CD14-positive monocyte (primary cell): ENCODE measurements around the gene ZCCHC2. TPM values are rescaled to one million over a fixed set of nuclear protein-coding genes. Genes with fewer than 3 reads are reported as not detected.
A peak's percentile ranks its signal among the peaks of the same experiment; 100 is the strongest.

Experiments used
- DNase-seq, 3 donors: peaks; one replicate each; pipeline ENCODE4 v3.0.0-alpha.2; 2011 to 2022
- H2AFZ ChIP-seq: 2 replicates; pipeline ENCODE4 v1.6.0; 2012; ENCODE audit warnings: mild to moderate bottlenecking, low read depth, low read length, inconsistent platforms; ENCODE audit not compliant: insufficient read depth, poor library complexity, severe bottlenecking
- H3K27ac ChIP-seq, 2 donors: 1 replicate in 1 of 2; 2 replicates in 1 of 2; pipeline ENCODE4 v1.5.1; 2012 to 2013; ENCODE audit warnings: low read length in 2 of 2, control low read depth in 1 of 2, inconsistent platforms in 1 of 2, low read depth in 1 of 2, mild to moderate bottlenecking in 1 of 2
- H3K27me3 ChIP-seq, 2 donors: one replicate each; pipeline versions ENCODE4 v1.6.0 to v1.6.1; 2011 to 2013; ENCODE audit warnings: low read length in 2 of 2; ENCODE audit not compliant: control insufficient read depth in 2 of 2, insufficient read depth in 2 of 2
- H3K36me3 ChIP-seq, 2 donors: replicated peaks in 1 of 2; 1 replicate in 1 of 2; 2 replicates in 1 of 2; pipeline versions ENCODE4 v1.5.1 to v1.6.1; 2012 to 2013; ENCODE audit warnings: low read length in 2 of 2, control low read depth in 1 of 2, inconsistent platforms in 1 of 2, mild to moderate bottlenecking in 1 of 2; ENCODE audit not compliant: insufficient read depth in 2 of 2, control insufficient read depth in 1 of 2
- H3K4me1 ChIP-seq, 2 donors: 1 replicate in 1 of 2; 2 replicates in 1 of 2; pipeline versions ENCODE4 v1.5.1 to v1.6.1; 2012 to 2013; ENCODE audit warnings: low read length in 2 of 2, control low read depth in 1 of 2, inconsistent platforms in 1 of 2, mild to moderate bottlenecking in 1 of 2, moderate library complexity in 1 of 2; ENCODE audit not compliant: insufficient read depth in 2 of 2, control insufficient read depth in 1 of 2
- H3K4me2 ChIP-seq: replicated peaks from 2 replicates; pipeline ENCODE3; 2012; ENCODE audit warnings: low read length, moderate library complexity, mild to moderate bottlenecking; ENCODE audit not compliant: poor library complexity, severe bottlenecking; ENCODE audit errors: extremely low read depth
- H3K4me3 ChIP-seq, 3 experiments: fragments of 200-600 bp in 1 of 3; sonication (generic) in 1 of 3; replicated peaks in 1 of 3; 1 replicate in 2 of 3; 2 replicates in 1 of 3; pipeline ENCODE4 v1.5.1; 2011 to 2013; ENCODE audit warnings: low read length in 3 of 3, mild to moderate bottlenecking in 3 of 3, control low read depth in 2 of 3, low read depth in 2 of 3, inconsistent platforms in 1 of 3, moderate library complexity in 1 of 3
- H3K79me2 ChIP-seq: 2 replicates; pipeline ENCODE4 v1.6.0; 2012; ENCODE audit warnings: mild to moderate bottlenecking, control low read depth, inconsistent platforms, low read length, moderate library complexity; ENCODE audit not compliant: insufficient read depth
- H3K9ac ChIP-seq: 2 replicates; pipeline ENCODE4 v1.6.0; 2017; ENCODE audit warnings: low read length, mild to moderate bottlenecking; ENCODE audit not compliant: insufficient read depth, poor library complexity, severe bottlenecking
- H3K9me3 ChIP-seq, 2 donors: replicated peaks in 1 of 2; 1 replicate in 1 of 2; 2 replicates in 1 of 2; pipeline versions ENCODE4 v1.5.1 to v1.6.1; 2012 to 2013; ENCODE audit warnings: low read length in 2 of 2, control low read depth in 1 of 2; ENCODE audit not compliant: control insufficient read depth in 1 of 2, insufficient read depth in 1 of 2
- H4K20me1 ChIP-seq: 2 replicates; pipeline ENCODE4 v1.6.0; 2012; ENCODE audit warnings: mild to moderate bottlenecking, low read length, control low read depth, moderate library complexity; ENCODE audit not compliant: insufficient read depth
- H3K27ac Mint-ChIP-seq, 7 donors: one replicate each; pipeline ENCODE4 v1.8.0; 2020; ENCODE audit warnings: mild to moderate bottlenecking in 7 of 7, mixed read lengths in 7 of 7, moderate library complexity in 6 of 7, inconsistent platforms in 2 of 7
- H3K27me3 Mint-ChIP-seq, 3 donors: one replicate each; pipeline ENCODE4 v1.8.0; 2021 to 2022; ENCODE audit warnings: low read depth in 3 of 3, mild to moderate bottlenecking in 3 of 3, mixed read lengths in 3 of 3, moderate library complexity in 3 of 3, inconsistent platforms in 1 of 3
- H3K36me3 Mint-ChIP-seq, 2 donors: one replicate each; pipeline ENCODE4 v1.8.0; 2020; ENCODE audit warnings: mixed read lengths in 2 of 2, inconsistent platforms in 1 of 2, mild to moderate bottlenecking in 1 of 2
- H3K4me1 Mint-ChIP-seq: one replicate; pipeline ENCODE4 v1.8.0; 2020; ENCODE audit warnings: mild to moderate bottlenecking, mixed read lengths
- H3K4me3 Mint-ChIP-seq, 2 donors: one replicate each; pipeline ENCODE4 v1.8.0; 2020; ENCODE audit warnings: mild to moderate bottlenecking in 2 of 2, mixed read lengths in 2 of 2, moderate library complexity in 1 of 2
- H3K9me3 Mint-ChIP-seq, 7 donors: one replicate each; pipeline ENCODE4 v1.8.0; 2020 to 2022; ENCODE audit warnings: mixed read lengths in 7 of 7, mild to moderate bottlenecking in 6 of 7, moderate library complexity in 6 of 7, inconsistent platforms in 2 of 7
- WGBS: methylation state at CpG from one replicate; pipeline ENCODE4 v1.1.5; 2013; ENCODE audit warnings: missing lambda C conversion rate; ENCODE audit not compliant: insufficient coverage; 5-methylcytosine and 5-hydroxymethylcytosine counted together
- intact Hi-C, 2 donors: fragments of 100-400 bp; cut with micrococcal nuclease; formaldehyde crosslinking; loops; one replicate each; pipeline versions ENCODE4 v1.15.0 to v1.15.1; 2023
- polyA plus RNA-seq, 3 donors: library from polyadenylated mRNA; depleted of rRNA in 1 of 3; unstranded in 2 of 3; stranded (reverse) in 1 of 3; fragments of 300-500 nt in 2 of 3; fragments of >200 nt in 1 of 3; fragmentation: Illumina TruSeq in 2 of 3; gene quantifications; 1 replicate in 2 of 3; 2 replicates in 1 of 3; pipeline ENCODE4 v1.2.3, GENCODE V29; 2012 to 2021
- TF ChIP-seq, protein P1 (sequence below): fragments of 200-600 bp; IDR thresholded peaks from one replicate; pipeline ENCODE4 v1.8.0; 2022; ENCODE audit warnings: antibody characterized with exemption, mild to moderate bottlenecking

Gene ZCCHC2
- polyA plus RNA-seq, 3 donors, result 0.59 to 24.9 (median 0.71) TPM

DNA sequence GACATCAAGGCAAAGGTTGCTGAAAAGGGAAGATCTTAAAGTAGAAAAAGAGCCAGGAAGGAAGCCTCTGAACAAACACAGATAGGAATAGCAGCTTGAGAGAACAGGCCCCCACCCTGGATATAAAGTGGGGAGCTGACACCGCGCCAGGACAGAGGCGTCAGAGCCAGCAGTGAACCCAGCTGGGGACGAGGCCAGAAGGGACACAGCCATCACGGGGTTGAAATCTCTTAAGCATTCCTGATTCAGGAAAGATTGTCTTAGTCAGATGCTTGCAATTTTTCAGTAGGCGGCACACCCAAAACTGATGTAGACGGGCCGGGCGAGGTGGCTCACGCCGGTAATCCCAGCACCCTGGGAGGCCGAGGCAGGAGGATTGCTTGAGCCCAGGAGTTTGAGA lies 98.7 kb downstream of the ZCCHC2 start:
- WGBS, result 71% methylated on average over 11 of the region's 12 CpGs
- TF ChIP-seq, protein P1, sequence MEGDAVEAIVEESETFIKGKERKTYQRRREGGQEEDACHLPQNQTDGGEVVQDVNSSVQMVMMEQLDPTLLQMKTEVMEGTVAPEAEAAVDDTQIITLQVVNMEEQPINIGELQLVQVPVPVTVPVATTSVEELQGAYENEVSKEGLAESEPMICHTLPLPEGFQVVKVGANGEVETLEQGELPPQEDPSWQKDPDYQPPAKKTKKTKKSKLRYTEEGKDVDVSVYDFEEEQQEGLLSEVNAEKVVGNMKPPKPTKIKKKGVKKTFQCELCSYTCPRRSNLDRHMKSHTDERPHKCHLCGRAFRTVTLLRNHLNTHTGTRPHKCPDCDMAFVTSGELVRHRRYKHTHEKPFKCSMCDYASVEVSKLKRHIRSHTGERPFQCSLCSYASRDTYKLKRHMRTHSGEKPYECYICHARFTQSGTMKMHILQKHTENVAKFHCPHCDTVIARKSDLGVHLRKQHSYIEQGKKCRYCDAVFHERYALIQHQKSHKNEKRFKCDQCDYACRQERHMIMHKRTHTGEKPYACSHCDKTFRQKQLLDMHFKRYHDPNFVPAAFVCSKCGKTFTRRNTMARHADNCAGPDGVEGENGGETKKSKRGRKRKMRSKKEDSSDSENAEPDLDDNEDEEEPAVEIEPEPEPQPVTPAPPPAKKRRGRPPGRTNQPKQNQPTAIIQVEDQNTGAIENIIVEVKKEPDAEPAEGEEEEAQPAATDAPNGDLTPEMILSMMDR, result no peak
- no peak for DNase-seq
- Histone ChIP-seq H4K20me1 (no peaks in the 10 kb centered on the region), H3K36me3 (no peaks in the 10 kb centered on the region), H3K27me3 (no peaks in the 10 kb centered on the region), H2AFZ (no peak overlapping the region), H3K4me3 (no peak overlapping the region), H3K9me3 (no peaks in the 10 kb centered on the region), H3K4me1 (no peaks in the 10 kb centered on the region), H3K79me2 (no peaks in the 10 kb centered on the region), H3K9ac (no peak overlapping the region), H3K4me2 (no peak overlapping the region), H3K27ac (no peak overlapping the region)
- no peaks in the 10 kb centered on the region for H3K4me1 Mint-ChIP-seq
- H3K27me3 Mint-ChIP-seq, result peaks cover 0 to 9% (median 9%) of the 10 kb centered on the region in 3 donors
- no peak overlapping the region for H3K27ac Mint-ChIP-seq
- intact Hi-C loops, result no loop called here
- H3K9me3 Mint-ChIP-seq, result peaks cover 0 to 2% (median 0%) of the 10 kb centered on the region in 7 donors
- no peaks in the 10 kb centered on the region for H3K36me3 Mint-ChIP-seq
- no peak overlapping the region for H3K4me3 Mint-ChIP-seq

DNA sequence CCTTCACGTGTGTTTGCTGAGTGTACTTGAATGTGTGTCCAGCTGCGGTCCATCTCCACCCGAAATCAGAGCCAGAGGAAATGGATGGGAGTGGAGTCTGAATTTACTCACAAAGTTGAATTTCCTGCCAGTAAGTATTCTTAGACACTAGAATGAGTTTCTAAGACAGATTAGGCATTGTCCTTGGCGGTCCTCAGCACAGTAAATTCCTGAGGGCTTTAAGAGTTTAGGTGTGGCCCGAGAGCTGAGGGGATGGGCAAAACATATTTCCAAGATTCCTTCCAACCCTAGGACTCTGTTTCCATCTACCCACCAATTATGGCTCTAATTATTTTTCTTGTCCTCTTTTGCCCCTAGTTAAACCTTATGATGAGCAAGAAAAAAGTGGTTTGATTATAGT lies 102.2 kb downstream of the ZCCHC2 start:
- Mint-ChIP-seq H3K36me3 (no peaks in the 10 kb centered on the region), H3K4me1 (no peaks in the 10 kb centered on the region), H3K4me3 (no peak overlapping the region), H3K27ac (peak overlapping the region in 1 of 7 donors; percentile 50), H3K9me3 (peaks cover 0 to 10% (median 4%) of the 10 kb centered on the region in 7 donors), H3K27me3 (peaks cover 0 to 8% (median 7%) of the 10 kb centered on the region in 3 donors)
- H3K79me2 ChIP-seq, result no peaks in the 10 kb centered on the region
- intact Hi-C loops, result no loop called here
- H3K4me3 ChIP-seq, result no peak overlapping the region
- H3K9ac ChIP-seq, result no peak overlapping the region
- H4K20me1 ChIP-seq, result no peaks in the 10 kb centered on the region
- no peaks in the 10 kb centered on the region for H3K27me3 ChIP-seq
- TF ChIP-seq, protein P1, result no peak
- H3K9me3 ChIP-seq, result no peaks in the 10 kb centered on the region
- DNase-seq, result no peak
- no peaks in the 10 kb centered on the region for H3K4me1 ChIP-seq
- H3K27ac ChIP-seq, result no peak overlapping the region
- WGBS, result 88% methylated on average over 3 of the region's 5 CpGs
- H3K36me3 ChIP-seq, result no peaks in the 10 kb centered on the region
- H2AFZ ChIP-seq, result no peak overlapping the region
- H3K4me2 ChIP-seq, result no peak overlapping the region

Other genes with a start within 250 kb of the ZCCHC2 start
- gene TNFRSF11A, start 197.7 kb upstream of the ZCCHC2 start, polyA plus RNA-seq, result under 1 TPM; 0.05 to 0.67 (median 0.24) TPM
- gene PHLPP1, start 192.5 kb downstream of the ZCCHC2 start, polyA plus RNA-seq, result 1 to 10 TPM in 1 of 3 donors, under 1 TPM in 2; 0.04 to 2.0 (median 0.55) TPM